Subcutaneous adipose tissue (tissue), 4 donors: ENCODE data around the gene CXCL11. TPM values are rescaled to one million over a fixed set of nuclear protein-coding genes. Genes with fewer than 3 reads are reported as not detected.

ENCODE experiments used
- total RNA-seq, 4 donors: library from RNA; depleted of rRNA; stranded (reverse); fragments of >200 nt; gene quantifications; one replicate each; pipeline ENCODE4 v1.1.0, GENCODE V29; 2016
- TF ChIP-seq, protein P1 (sequence below): fragments of 450-650 bp; IDR thresholded peaks from one replicate; pipeline ENCODE4 v1.5.1; 2016; ENCODE audit warnings: low read depth, mild to moderate bottlenecking, control low read depth, antibody characterized with exemption, moderate library complexity

Gene CXCL11
- total RNA-seq, 4 donors from 2014 or later, result 0.34 to 0.75 TPM; not detected in 2

DNA sequence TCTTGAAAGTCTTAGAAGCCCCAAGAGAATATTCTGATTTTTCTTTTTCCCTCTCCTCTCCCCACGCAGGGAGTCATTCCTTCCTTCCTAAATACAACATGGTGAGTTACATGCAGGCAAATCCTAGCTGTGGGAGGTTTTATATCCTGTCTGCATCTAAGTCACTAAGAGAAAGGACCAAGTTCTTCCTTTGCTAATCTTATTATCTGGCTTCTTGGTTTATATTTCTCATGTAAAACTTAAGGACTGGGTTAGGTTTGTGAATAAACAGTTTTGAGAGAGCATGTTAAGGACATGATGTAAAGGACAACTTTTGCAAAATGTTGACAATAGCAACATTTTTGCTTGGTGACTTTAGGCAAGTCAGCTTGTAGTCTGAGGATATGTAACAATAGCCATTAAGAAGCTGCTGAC, 23.5 kb downstream of the CXCL11 start:
- TF ChIP-seq, protein P1, sequence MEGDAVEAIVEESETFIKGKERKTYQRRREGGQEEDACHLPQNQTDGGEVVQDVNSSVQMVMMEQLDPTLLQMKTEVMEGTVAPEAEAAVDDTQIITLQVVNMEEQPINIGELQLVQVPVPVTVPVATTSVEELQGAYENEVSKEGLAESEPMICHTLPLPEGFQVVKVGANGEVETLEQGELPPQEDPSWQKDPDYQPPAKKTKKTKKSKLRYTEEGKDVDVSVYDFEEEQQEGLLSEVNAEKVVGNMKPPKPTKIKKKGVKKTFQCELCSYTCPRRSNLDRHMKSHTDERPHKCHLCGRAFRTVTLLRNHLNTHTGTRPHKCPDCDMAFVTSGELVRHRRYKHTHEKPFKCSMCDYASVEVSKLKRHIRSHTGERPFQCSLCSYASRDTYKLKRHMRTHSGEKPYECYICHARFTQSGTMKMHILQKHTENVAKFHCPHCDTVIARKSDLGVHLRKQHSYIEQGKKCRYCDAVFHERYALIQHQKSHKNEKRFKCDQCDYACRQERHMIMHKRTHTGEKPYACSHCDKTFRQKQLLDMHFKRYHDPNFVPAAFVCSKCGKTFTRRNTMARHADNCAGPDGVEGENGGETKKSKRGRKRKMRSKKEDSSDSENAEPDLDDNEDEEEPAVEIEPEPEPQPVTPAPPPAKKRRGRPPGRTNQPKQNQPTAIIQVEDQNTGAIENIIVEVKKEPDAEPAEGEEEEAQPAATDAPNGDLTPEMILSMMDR, result no peak

DNA sequence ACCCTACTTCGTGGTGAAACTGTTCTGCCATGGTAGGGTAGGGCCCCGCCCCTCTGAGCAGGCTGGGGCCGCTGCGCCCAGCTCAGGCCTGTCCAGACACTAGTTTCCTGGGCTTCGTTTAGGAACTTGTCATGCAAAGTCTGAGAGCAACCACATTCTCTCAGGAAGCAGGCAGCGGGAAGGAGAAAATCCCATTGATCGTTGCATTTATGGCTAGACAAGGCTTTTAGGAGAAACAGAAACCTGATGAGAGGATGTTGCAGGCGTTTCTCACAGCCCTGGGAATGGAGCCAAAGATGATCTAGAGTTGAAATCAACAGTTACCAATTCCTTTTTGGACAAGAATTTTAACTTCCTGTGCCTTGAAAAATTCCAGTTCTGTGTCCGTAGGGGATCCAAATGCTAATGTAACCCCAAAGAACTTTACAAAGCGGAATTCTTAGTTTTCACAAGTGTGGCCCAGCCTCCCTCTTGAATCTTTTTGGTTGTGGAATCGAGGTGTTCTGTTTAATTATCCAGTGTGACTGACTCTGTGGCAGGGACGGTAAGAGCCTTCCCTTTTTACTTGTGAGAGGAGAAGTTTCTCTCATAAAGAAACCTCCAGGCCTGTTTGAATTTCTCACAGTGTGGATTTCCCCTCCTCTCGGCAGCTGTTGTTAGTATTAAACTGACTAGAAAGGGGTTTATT, 24.0 kb downstream of the CXCL11 start:
- TF ChIP-seq, protein P1, result no peak

DNA sequence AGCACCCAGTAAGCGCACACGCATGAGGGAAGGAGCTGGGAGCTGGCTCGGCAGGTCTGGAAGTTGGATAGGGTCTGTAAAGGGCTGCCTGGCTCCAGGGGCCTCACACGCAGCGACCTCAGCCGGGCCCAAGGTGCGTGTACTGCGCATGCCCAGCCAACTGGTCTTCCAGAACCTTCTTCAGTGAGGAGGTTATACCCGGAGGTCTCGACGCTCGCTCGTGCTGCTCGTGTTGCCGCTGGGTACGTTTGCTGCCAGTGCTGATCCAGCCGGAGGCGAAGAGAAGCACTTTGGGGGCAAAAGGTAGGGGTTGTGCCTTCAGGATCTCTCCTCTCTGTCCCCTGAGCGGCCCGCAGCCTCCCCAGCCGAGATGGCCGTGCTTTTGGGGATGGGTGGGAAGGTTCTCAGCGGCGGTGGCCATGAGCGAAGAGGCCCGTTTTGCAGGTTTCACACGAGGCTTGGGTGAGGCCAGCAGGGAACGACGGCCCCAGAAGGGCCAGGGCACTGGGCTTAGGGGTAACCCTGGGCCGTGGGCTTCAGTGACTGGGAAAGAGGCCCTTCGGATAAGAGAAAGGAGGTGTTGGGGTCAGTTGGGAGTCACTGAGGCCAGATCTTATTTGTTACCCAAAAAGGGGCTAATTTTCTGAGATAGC, 24.7 kb downstream of the CXCL11 start:
- TF ChIP-seq, protein P1, result no peak

DNA sequence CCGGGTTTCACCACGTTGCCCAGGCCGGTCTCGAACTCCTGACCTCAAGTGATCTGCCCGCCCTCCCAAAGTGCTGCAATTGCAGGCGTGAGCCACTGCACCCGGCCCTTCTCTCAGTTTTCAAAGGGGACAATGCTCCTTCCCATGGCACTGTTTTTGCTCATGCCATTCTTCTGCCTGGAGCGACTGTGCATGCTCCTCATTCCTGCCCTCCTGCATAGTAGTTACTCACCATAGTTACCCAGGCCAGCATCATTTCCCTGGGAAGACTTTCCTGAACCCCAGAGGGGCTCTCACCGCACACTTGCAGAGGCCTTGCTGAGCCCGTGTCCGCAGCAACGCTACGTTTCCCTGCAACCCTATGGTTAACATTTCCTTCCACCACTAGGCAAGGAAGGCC, 25.3 kb downstream of the CXCL11 start:
- TF ChIP-seq, protein P1, result no peak

DNA sequence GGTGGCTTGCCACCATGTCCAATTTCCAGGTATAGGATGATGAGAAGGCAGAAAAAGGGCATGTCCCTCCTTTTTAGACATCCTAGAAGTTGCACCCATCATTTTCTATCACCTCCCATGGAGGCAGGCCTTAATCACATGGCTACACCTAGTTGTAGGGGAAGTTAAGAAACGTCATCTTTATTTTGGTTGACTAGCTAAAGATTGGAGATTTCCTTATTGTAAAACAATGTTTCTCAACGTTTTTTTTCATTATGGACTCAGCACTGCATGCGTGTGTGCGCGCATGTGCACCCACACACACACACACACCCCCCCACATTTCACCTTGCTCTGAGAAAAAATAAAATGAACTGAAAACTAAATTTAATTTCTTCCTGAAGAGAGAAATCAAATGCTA, 26.6 kb downstream of the CXCL11 start:
- TF ChIP-seq, protein P1, result no peak

DNA sequence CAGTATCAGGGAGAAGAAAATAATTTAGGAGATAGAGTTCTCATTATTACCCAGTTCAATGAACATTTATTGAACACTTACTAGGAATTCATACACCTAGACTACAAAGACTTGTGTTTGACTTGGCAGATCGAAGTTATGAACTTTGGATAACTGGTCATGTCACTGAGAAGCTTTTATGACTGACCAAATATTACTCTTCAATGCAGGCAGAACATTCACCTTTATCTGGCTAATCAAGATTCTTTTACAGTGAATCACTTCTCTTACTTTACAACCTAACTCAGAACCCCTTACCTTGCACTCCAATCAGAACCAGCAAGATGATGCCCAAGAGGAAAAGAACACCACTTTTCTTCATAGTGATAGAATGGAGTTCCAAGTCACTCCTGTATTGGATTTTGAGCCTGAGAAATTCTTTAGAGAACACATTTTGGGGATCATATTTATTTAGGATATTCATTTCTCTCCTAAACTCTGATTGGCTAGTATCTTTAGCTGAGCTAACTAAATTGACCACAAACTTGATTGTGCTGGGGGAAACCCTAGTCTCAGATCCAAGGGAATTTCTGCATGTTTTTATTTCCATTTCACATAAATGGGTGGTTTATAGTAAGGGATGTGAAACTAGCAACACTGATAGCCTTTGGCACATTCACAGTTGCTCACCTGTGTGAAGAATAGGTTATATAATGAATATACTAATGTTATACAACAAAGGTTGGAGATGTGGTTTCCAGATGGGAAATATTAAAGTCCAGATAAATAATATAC, 28.6 kb downstream of the CXCL11 start, which contains the start of gene CXCL9:
Gene CXCL9, minus strand, starts transcription at position 421 of the 774 bp plus-strand sequence. Its CDS starts 60 bp downstream, at position 361.
- TF ChIP-seq, protein P1, result no peak

DNA sequence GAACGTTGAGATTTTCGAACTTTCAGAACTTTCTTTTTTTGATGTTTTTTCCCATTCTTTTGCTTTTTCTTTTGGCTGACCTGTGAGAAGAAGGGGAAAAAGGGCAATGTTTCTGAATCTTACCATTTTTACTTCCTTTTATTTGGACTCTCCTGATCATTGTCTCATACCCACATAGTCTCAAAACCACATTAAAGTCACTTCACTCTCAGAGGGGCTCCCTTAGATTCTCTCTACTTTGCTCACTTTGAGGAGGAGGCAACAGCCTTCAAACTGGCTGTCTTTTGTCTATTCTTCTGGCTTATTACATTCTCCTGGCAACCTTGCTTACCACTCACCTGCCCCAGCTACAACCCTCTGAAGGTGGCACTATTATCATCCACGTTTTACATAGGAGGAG, 32.2 kb downstream of the CXCL11 start:
- TF ChIP-seq, protein P1, result no peak
